HG02870 (cell line): Measurements from ENCODE around the gene TRAPPC4.
"Not testable (repeated sequence)": the region's sequence is repeated elsewhere in the genome, so short reads cannot be mapped to it uniquely, and the experiment has no call there.

Experiments
- ATAC-seq: cut with Tn5 transposase; IDR thresholded peaks from one replicate; pipeline ENCODE4 v1.9.1; 2021; ENCODE audit warnings: mild to moderate bottlenecking, moderate library complexity; ENCODE audit not compliant: unreplicated experiment

The TRAPPC4 gene

GRCh38 chr11:119030329-119031047 is 11.9 kb downstream of the TRAPPC4 start, which contains the start of gene SLC37A4:
Gene SLC37A4 (minus strand): TSS chr11:119030877.
- peak; percentile 88 for ATAC-seq

- ATAC-seq, result no peak
Measured at GRCh38 chr11:119031912-119032280, 13.3 kb downstream of the TRAPPC4 start.

- not testable (repeated sequence) for ATAC-seq
Measured at GRCh38 chr11:119033421-119033820, 14.9 kb downstream of the TRAPPC4 start.

- no peak for ATAC-seq
Measured at GRCh38 chr11:119034813-119035212, 16.2 kb downstream of the TRAPPC4 start.

- ATAC-seq, result no peak
Measured at GRCh38 chr11:119038884-119039283, 20.3 kb downstream of the TRAPPC4 start.

- ATAC-seq, result not testable (repeated sequence)
Measured at GRCh38 chr11:119039471-119039870, 20.9 kb downstream of the TRAPPC4 start.

- ATAC-seq, result no peak
Measured at GRCh38 chr11:119041821-119042514, 23.4 kb downstream of the TRAPPC4 start.

- ATAC-seq, result no peak
Measured at GRCh38 chr11:119042927-119043326, 24.4 kb downstream of the TRAPPC4 start.

GRCh38 chr11:119044708-119045107 is 26.1 kb downstream of the TRAPPC4 start:
- no peak for ATAC-seq

- ATAC-seq, result no peak
Measured at GRCh38 chr11:119046489-119046888, 27.9 kb downstream of the TRAPPC4 start.

GRCh38 chr11:119047205-119047604 is 28.6 kb downstream of the TRAPPC4 start:
- ATAC-seq, result no peak

GRCh38 chr11:119048644-119049043 is 30.1 kb downstream of the TRAPPC4 start:
- no peak for ATAC-seq

- ATAC-seq, result no peak
Measured at GRCh38 chr11:119049081-119049480, 30.5 kb downstream of the TRAPPC4 start.

- peak; percentile 63 for ATAC-seq
Measured at GRCh38 chr11:119051440-119052162, 33.0 kb downstream of the TRAPPC4 start.

- peak; percentile 17 for ATAC-seq
Measured at GRCh38 chr11:119052163-119052814, 33.7 kb downstream of the TRAPPC4 start.

- no peak for ATAC-seq
Measured at GRCh38 chr11:119054418-119054817, 35.9 kb downstream of the TRAPPC4 start.

GRCh38 chr11:119055901-119056300 is 37.3 kb downstream of the TRAPPC4 start:
- no peak for ATAC-seq

- ATAC-seq, result no peak
Measured at GRCh38 chr11:119056421-119056999, 37.9 kb downstream of the TRAPPC4 start.

- ATAC-seq, result peak; percentile 89
Measured at GRCh38 chr11:119057000-119057769, 38.6 kb downstream of the TRAPPC4 start, which contains the start of gene HYOU1. Gene HYOU1 (minus strand): TSS chr11:119057205. CDS start chr11:119056160, 1,045 bp downstream.

GRCh38 chr11:119059128-119059527 is 40.6 kb downstream of the TRAPPC4 start:
- not testable (repeated sequence) for ATAC-seq
